IMR-90 (cell line): ENCODE data around the gene MED19. TPM values are rescaled to one million over a fixed set of nuclear protein-coding genes. Genes with fewer than 3 reads are reported as not detected.

ENCODE experiments used
- ATAC-seq: fragments of 200-7000 bp; cut with Tn5 transposase; 2 replicates; pipeline ENCODE4 v1.9.1; 2020; ENCODE audit warnings: low read depth, mild to moderate bottlenecking, moderate library complexity
- BruUV-seq: library from RNA; stranded (reverse); fragments of 400-500 nt; replicated peaks from 2 replicates; lab custom pipeline; 2021; lab: Mats Ljungman, UMichigan
- CTCF ChIA-PET: fragments of 300-600 bp; formaldehyde crosslinking; extraction: SDS; loops from one replicate; lab custom pipeline; 2021; ENCODE audit warnings: antibody characterized with exemption; lab: Yijun Ruan, JAX
- POLR2A ChIA-PET: fragments of 300-600 bp; sonication (Branson Sonifier 250); formaldehyde crosslinking; loops from one replicate; lab custom pipeline; 2022; ENCODE audit warnings: antibody characterized with exemption; ENCODE audit not compliant: unreplicated experiment; lab: Charles Lee
- DNase-seq: peaks from one replicate; pipeline ENCODE4 v3.0.0; 2013
- H2AFZ ChIP-seq: replicated peaks from 2 replicates; pipeline ENCODE3; 2013; ENCODE audit warnings: low read length, mild to moderate bottlenecking; ENCODE audit not compliant: poor library complexity
- H2AK5ac ChIP-seq: 2 replicates; pipeline ENCODE4 v1.6.1; 2013; ENCODE audit warnings: low read depth, low read length, inconsistent platforms
- H2AK9ac ChIP-seq: replicated peaks from 2 replicates; pipeline ENCODE3; 2013; ENCODE audit warnings: mild to moderate bottlenecking, low read depth, low read length, moderate library complexity; ENCODE audit not compliant: poor library complexity
- H2BK120ac ChIP-seq: 2 replicates; pipeline ENCODE4 v1.6.1; 2013; ENCODE audit warnings: low read depth, low read length, inconsistent platforms
- H2BK15ac ChIP-seq: 3 replicates; pipeline ENCODE4 v1.6.1; 2013; ENCODE audit warnings: low read depth, low read length, inconsistent platforms
- H2BK20ac ChIP-seq: 2 replicates; pipeline ENCODE4 v1.6.1; 2013; ENCODE audit warnings: low read depth, mild to moderate bottlenecking, inconsistent platforms, low read length, moderate library complexity
- H2BK5ac ChIP-seq: 2 replicates; pipeline ENCODE4 v1.6.1; 2013; ENCODE audit warnings: mild to moderate bottlenecking, low read depth, low read length, inconsistent platforms; ENCODE audit not compliant: poor library complexity, severe bottlenecking
- H3K14ac ChIP-seq: replicated peaks from 2 replicates; pipeline ENCODE4 v1.6.1; 2013; ENCODE audit warnings: low read depth, low read length, inconsistent platforms
- H3K18ac ChIP-seq: 2 replicates; pipeline ENCODE4 v1.6.1; 2013; ENCODE audit warnings: low read depth, low read length, control low read depth
- H3K23ac ChIP-seq: 2 replicates; pipeline ENCODE4 v1.6.1; 2013; ENCODE audit warnings: low read depth, low read length, inconsistent platforms
- H3K27ac ChIP-seq: 2 replicates; pipeline ENCODE4 v1.5.1; 2013; ENCODE audit warnings: mild to moderate bottlenecking, control low read depth, low read length; ENCODE audit not compliant: insufficient read depth
- H3K27me3 ChIP-seq: 2 replicates; pipeline ENCODE4 v1.6.1; 2013; ENCODE audit warnings: low read length; ENCODE audit not compliant: control insufficient read depth, insufficient read depth
- H3K36me3 ChIP-seq: 2 replicates; pipeline ENCODE4 v1.6.1; 2013; ENCODE audit warnings: low read length, mixed read lengths; ENCODE audit not compliant: control insufficient read depth, insufficient read depth
- H3K4ac ChIP-seq: 2 replicates; pipeline ENCODE4 v1.6.1; 2013; ENCODE audit warnings: low read depth, low read length, inconsistent platforms
- H3K4me1 ChIP-seq: 2 replicates; pipeline ENCODE4 v1.6.1; 2013; ENCODE audit warnings: low read length, mixed read lengths; ENCODE audit not compliant: control insufficient read depth, insufficient read depth
- H3K4me2 ChIP-seq: 2 replicates; pipeline ENCODE4 v1.6.1; 2013; ENCODE audit warnings: low read depth, mild to moderate bottlenecking, control low read depth, low read length, moderate library complexity
- H3K4me3 ChIP-seq: 2 replicates; pipeline ENCODE4 v1.5.1; 2013; ENCODE audit warnings: low read depth, mild to moderate bottlenecking, control low read depth, low read length, moderate library complexity; ENCODE audit not compliant: insufficient read depth
- H3K56ac ChIP-seq: 2 replicates; pipeline ENCODE4 v1.6.1; 2013; ENCODE audit warnings: low read length, inconsistent platforms; ENCODE audit not compliant: insufficient read depth; ENCODE audit errors: extremely low read depth
- H3K79me1 ChIP-seq, 2 experiments: 2 replicates each; pipeline ENCODE4 v1.6.1; 2013; ENCODE audit warnings: low read length in 2 of 2, inconsistent platforms in 1 of 2, low read depth in 1 of 2
- H3K9ac ChIP-seq: 2 replicates; pipeline ENCODE4 v1.6.1; 2013; ENCODE audit warnings: low read depth, low read length, control low read depth
- H3K9me1 ChIP-seq: 2 replicates; pipeline ENCODE4 v1.6.1; 2013; ENCODE audit warnings: low read length, inconsistent platforms; ENCODE audit not compliant: insufficient read depth
- H3K9me3 ChIP-seq: 2 replicates; pipeline ENCODE4 v1.6.1; 2013; ENCODE audit warnings: low read length; ENCODE audit not compliant: control insufficient read depth, insufficient read depth
- H4K20me1 ChIP-seq: 2 replicates; pipeline ENCODE4 v1.6.1; 2013; ENCODE audit warnings: low read length, inconsistent platforms; ENCODE audit not compliant: insufficient read depth
- H4K5ac ChIP-seq: 2 replicates; pipeline ENCODE4 v1.6.1; 2013; ENCODE audit warnings: mild to moderate bottlenecking, low read depth, low read length, control low read depth
- H4K8ac ChIP-seq, 2 experiments: 2 replicates each; pipeline ENCODE4 v1.6.1; 2013; ENCODE audit warnings: low read depth in 2 of 2, low read length in 2 of 2, control low read depth in 1 of 2, inconsistent platforms in 1 of 2
- H4K91ac ChIP-seq: 2 replicates; pipeline ENCODE4 v1.6.1; 2013; ENCODE audit warnings: low read depth, low read length, inconsistent platforms; ENCODE audit not compliant: insufficient read depth
- BHLHE40 ChIP-seq: fragments of 150-350 bp; IDR thresholded peaks from 2 replicates; pipeline ENCODE4 v1.6.1; 2016; ENCODE audit warnings: mild to moderate bottlenecking, low read depth, low read length
- CEBPB ChIP-seq: IDR thresholded peaks from 2 replicates; pipeline ENCODE4 v1.6.1; 2012; ENCODE audit warnings: low read depth, low read length, improper control_type of control experiment
- CHD1 ChIP-seq: IDR thresholded peaks from 2 replicates; pipeline ENCODE4 v1.6.1; 2012; ENCODE audit warnings: low read depth, low read length, improper control_type of control experiment
- CTCF ChIP-seq: conservative IDR thresholded peaks from 2 replicates; pipeline ENCODE4 v1.5.1; 2012; ENCODE audit warnings: mild to moderate bottlenecking, low read depth, low read length, improper control_type of control experiment
- ELK1 ChIP-seq: fragments of 150-350 bp; IDR thresholded peaks from 2 replicates; pipeline ENCODE4 v1.6.1; 2016; ENCODE audit warnings: low read depth, mild to moderate bottlenecking, low read length, moderate library complexity, borderline replicate concordance
- FOS ChIP-seq: fragments of 150-350 bp; IDR thresholded peaks from 2 replicates; pipeline ENCODE4 v1.6.1; 2016; ENCODE audit warnings: low read depth, low read length
- MAFK ChIP-seq: IDR thresholded peaks from 2 replicates; pipeline ENCODE4 v1.6.1; 2012; ENCODE audit warnings: low read depth, low read length, improper control_type of control experiment
- MAZ ChIP-seq: IDR thresholded peaks from 2 replicates; pipeline ENCODE4 v1.6.1; 2012; ENCODE audit warnings: low read depth, mild to moderate bottlenecking, low read length, improper control_type of control experiment, moderate library complexity, borderline replicate concordance
- MXI1 ChIP-seq: IDR thresholded peaks from 2 replicates; pipeline ENCODE4 v1.6.1; 2012; ENCODE audit warnings: low read depth, mild to moderate bottlenecking, low read length, moderate library complexity, borderline replicate concordance
- NFE2L2 ChIP-seq: fragments of 150-350 bp; IDR thresholded peaks from 2 replicates; pipeline ENCODE4 v1.6.1; 2016; ENCODE audit warnings: low read depth, mild to moderate bottlenecking, low read length
- POLR2A ChIP-seq: IDR thresholded peaks from 2 replicates; pipeline ENCODE4 v1.6.1; 2012; ENCODE audit warnings: mild to moderate bottlenecking, low read depth, low read length
- RAD21 ChIP-seq: IDR thresholded peaks from 2 replicates; pipeline ENCODE4 v1.6.1; 2012; ENCODE audit warnings: low read length, improper control_type of control experiment
- RCOR1 ChIP-seq: IDR thresholded peaks from 2 replicates; pipeline ENCODE4 v1.6.1; 2012; ENCODE audit warnings: mild to moderate bottlenecking, low read length, improper control_type of control experiment; ENCODE audit not compliant: insufficient replicate concordance
- RFX5 ChIP-seq: IDR thresholded peaks from 2 replicates; pipeline ENCODE4 v1.8.0; 2012; ENCODE audit warnings: low read depth, mild to moderate bottlenecking, low read length, moderate library complexity
- SMC3 ChIP-seq: fragments of 150-350 bp; IDR thresholded peaks from 2 replicates; pipeline ENCODE4 v1.6.1; 2016; ENCODE audit warnings: low read depth, mild to moderate bottlenecking, antibody characterized with exemption, low read length, moderate library complexity
- USF2 ChIP-seq: fragments of 150-350 bp; IDR thresholded peaks from 2 replicates; pipeline ENCODE4 v1.6.1; 2017; ENCODE audit warnings: mild to moderate bottlenecking, antibody characterized with exemption, low read length, low read depth
- WGBS, 2 experiments: methylation state at CpG; one replicate each; pipeline versions ENCODE4 v1.1.5 to v1.1.7; 2013; ENCODE audit warnings: missing lambda C conversion rate in 2 of 2; ENCODE audit not compliant: insufficient read length in 1 of 2; ENCODE audit errors: extremely low coverage in 2 of 2; 5-methylcytosine and 5-hydroxymethylcytosine counted together
- dilution Hi-C: fragments of 300-500 bp; cut with HindIII; formaldehyde crosslinking; loops from one replicate; pipeline ENCODE4 v1.14.3; 2018; ENCODE audit warnings: low sequenced_read_pairs; ENCODE audit not compliant: unreplicated experiment
- in situ Hi-C: fragments of 300-500 bp; cut with MboI; formaldehyde crosslinking; loops from 3 replicates; pipeline ENCODE4 v1.14.3; 2019; ENCODE audit warnings: low sequenced_read_pairs, inconsistent platforms, mixed read lengths
- intact Hi-C: fragments of 100-400 bp; cut with micrococcal nuclease; formaldehyde crosslinking; loops from 2 replicates; pipeline ENCODE4 v1.10.0; 2022
- polyA plus RNA-seq, 3 experiments: library from polyadenylated mRNA; depleted of rRNA; stranded (reverse); fragments of >200 nt; gene quantifications; 2 replicates each; pipeline ENCODE4 v1.2.3, GENCODE V29; 2012; ENCODE audit warnings: low replicate concordance in 1 of 3
- total RNA-seq: library from RNA; depleted of rRNA; stranded (reverse); fragments of >200 nt; gene quantifications from 2 replicates; pipeline ENCODE4 v1.2.3, GENCODE V29; 2012

The MED19 gene
- total and polyA plus RNA-seq, 2 of the 4 experiments (the other 2 are of a cell fraction): 14.0 to 35.0 TPM

- Histone ChIP-seq H3K18ac (no peak overlapping the region), H3K9me1 (0 out of 2 replicates have a peak, but pooled peaks cover 3% of the 10 kb centered on the region), H3K27ac (no peak overlapping the region), H3K36me3 (peaks cover 35% of the 10 kb centered on the region), H2AFZ (no peak overlapping the region), H3K9me3 (no peaks in the 10 kb centered on the region), H3K56ac (no peak overlapping the region), H3K9ac (no peak overlapping the region), H2AK5ac (no peak overlapping the region), H3K4me1 (peaks cover 2% of the 10 kb centered on the region; the same call in 1 of the 2 replicates), H3K4me3 (no peak overlapping the region), H2BK15ac (no peak overlapping the region), H4K20me1 (no peaks in the 10 kb centered on the region), H3K4me2 (no peak overlapping the region), H3K23ac (no peak overlapping the region), H2BK120ac (no peak overlapping the region), H4K5ac (no peak overlapping the region), H2AK9ac (no peak overlapping the region), H3K27me3 (no peaks in the 10 kb centered on the region), H4K8ac (no peak overlapping the region), H4K91ac (no peak overlapping the region), H3K79me1 (peaks cover 22 to 38% of the 10 kb centered on the region in 2 experiments), H2BK5ac (no peak overlapping the region), H2BK20ac (no peak overlapping the region), H3K4ac (no peak overlapping the region), H3K14ac (no peak overlapping the region)
- CTCF ChIA-PET: no interaction called here
- no peak for DNase-seq
- intact Hi-C loops (loop anchor here (5.0 to 10.0 kb wide), 2 partner anchors 540 to 768 kb away; no protein-coding TSS in a partner anchor), dilution Hi-C loops (no loop called here), in situ Hi-C loops (loop anchor here (10.0 kb wide), 1 partner anchor 770 kb away; no protein-coding TSS in a partner anchor)
- BruUV-seq: no TSS peak
- 100% methylated on average over 1 of the region's 2 CpGs; no CpG with 5 or more reads in 1 of the 2 experiments for WGBS, 2 experiments
- TF ChIP-seq BHLHE40: no peak
- TF ChIP-seq MAZ: no peak
- TF ChIP-seq FOS: no peak
- TF ChIP-seq RAD21: no peak
- TF ChIP-seq POLR2A: no peak
- no peak for TF ChIP-seq NFE2L2
- no peak for TF ChIP-seq SMC3
- TF ChIP-seq RCOR1: no peak
- no peak for TF ChIP-seq USF2
- no peak for TF ChIP-seq RFX5
- TF ChIP-seq CHD1: no peak
- TF ChIP-seq MXI1: no peak
- TF ChIP-seq ELK1: no peak
- TF ChIP-seq MAFK: no peak
- no peak for TF ChIP-seq CEBPB
- no peak for TF ChIP-seq CTCF
- POLR2A ChIA-PET: interaction anchor here (0.9 kb wide), 1 partner anchor 17 kb away, joined by 3 read pairs; no protein-coding TSS in a partner anchor
- no peak for ATAC-seq
Observed at GRCh38 chr11:57744357-57744756, 32.3 kb upstream of the MED19 start.
